Amniotic stem cell (primary cell): ENCODE results near the gene RNF182.
A peak's percentile ranks its signal among the peaks of the same experiment; 100 is the strongest.
"Not testable (repeated sequence)": the region's sequence is repeated elsewhere in the genome, so short reads cannot be mapped to it uniquely, and the experiment has no call there.

Experiments
- DNase-seq: peaks from one replicate; lab custom pipeline; 2025; lab: John Stamatoyannopoulos, UW

The RNF182 gene

GRCh38 chr6:13917141-13917540 is 7.6 kb upstream of the RNF182 start:
- no peak for DNase-seq

- no peak for DNase-seq
These were observed 6.0 kb upstream of the RNF182 start for GRCh38 chr6:13918686-13919250.

GRCh38 chr6:13919861-13920260 is 4.9 kb upstream of the RNF182 start:
- no peak for DNase-seq

GRCh38 chr6:13920552-13920951 is 4.2 kb upstream of the RNF182 start:
- no peak for DNase-seq

GRCh38 chr6:13922750-13923149 is 2.0 kb upstream of the RNF182 start:
- DNase-seq: no peak

- DNase-seq: peak; percentile 20
These were observed 1.1 kb upstream of the RNF182 start for GRCh38 chr6:13923527-13924145.

GRCh38 chr6:13924146-13924948 is 405 bp upstream of the RNF182 start:
- DNase-seq: peak; percentile 6

GRCh38 chr6:13926378-13926777 is 1.6 kb downstream of the RNF182 start:
- no peak for DNase-seq

GRCh38 chr6:13927203-13927602 is 2.5 kb downstream of the RNF182 start:
- no peak for DNase-seq

GRCh38 chr6:13929196-13929595 is 4.4 kb downstream of the RNF182 start:
- no peak for DNase-seq

- no peak for DNase-seq
These were observed 7.1 kb downstream of the RNF182 start for GRCh38 chr6:13931797-13932402.

- DNase-seq: no peak
These were observed 8.0 kb downstream of the RNF182 start for GRCh38 chr6:13932785-13933184.

- no peak for DNase-seq
These were observed 10.0 kb downstream of the RNF182 start for GRCh38 chr6:13934721-13935120.

- DNase-seq: no peak
These were observed 10.6 kb downstream of the RNF182 start for GRCh38 chr6:13935190-13935880.

GRCh38 chr6:13935881-13936261 is 11.1 kb downstream of the RNF182 start:
- DNase-seq: not testable (repeated sequence)

- DNase-seq: no peak
These were observed 17.1 kb downstream of the RNF182 start for GRCh38 chr6:13941902-13942301.

GRCh38 chr6:13943943-13944342 is 19.2 kb downstream of the RNF182 start:
- no peak for DNase-seq

GRCh38 chr6:13946506-13946905 is 21.8 kb downstream of the RNF182 start:
- DNase-seq: no peak

GRCh38 chr6:13947611-13948178 is 22.9 kb downstream of the RNF182 start:
- DNase-seq: no peak

- DNase-seq: no peak
These were observed 27.3 kb downstream of the RNF182 start for GRCh38 chr6:13952101-13952500.

GRCh38 chr6:13953061-13953705 is 28.4 kb downstream of the RNF182 start:
- DNase-seq: no peak
